AG09309 (cell line): ENCODE results near the gene LAPTM5.

Source experiments
- DNase-seq: peaks from one replicate; pipeline ENCODE4 v3.0.0-alpha.2; 2010; ENCODE audit warnings: low read depth
- H3K4me3 ChIP-seq: 2 replicates; pipeline ENCODE4 v1.5.1; 2011; ENCODE audit warnings: mild to moderate bottlenecking, low read depth, low read length, moderate library complexity; ENCODE audit not compliant: control insufficient read depth
- TF ChIP-seq, protein P1 (sequence below): IDR thresholded peaks from 2 replicates; pipeline ENCODE4 v1.5.1; 2011; ENCODE audit warnings: mild to moderate bottlenecking, low read depth, low read length, inconsistent platforms; ENCODE audit not compliant: insufficient read depth, control insufficient read depth; ENCODE audit errors: missing control alignments

Gene LAPTM5

DNA sequence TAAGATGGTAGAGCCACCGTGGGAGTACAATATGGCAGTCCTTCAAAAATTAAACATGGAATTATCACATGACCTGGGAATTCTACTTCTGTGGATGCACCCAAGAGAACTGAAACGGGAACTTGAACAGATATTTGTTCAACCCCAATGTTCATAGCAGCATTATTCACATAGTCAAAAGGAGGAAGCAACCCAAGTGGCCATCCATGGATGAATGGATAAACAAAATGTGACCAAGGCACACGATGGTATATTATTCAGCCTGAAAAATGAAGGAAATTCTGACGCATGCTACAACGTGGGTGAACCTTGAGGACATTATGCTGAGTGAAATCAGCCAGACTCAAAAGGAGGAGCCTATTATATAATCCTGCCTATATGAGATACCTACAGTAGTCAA, 22.8 kb upstream of the LAPTM5 start:
- H3K4me3 ChIP-seq: no peak overlapping the region
- DNase-seq: no peak
- TF ChIP-seq, protein P1, sequence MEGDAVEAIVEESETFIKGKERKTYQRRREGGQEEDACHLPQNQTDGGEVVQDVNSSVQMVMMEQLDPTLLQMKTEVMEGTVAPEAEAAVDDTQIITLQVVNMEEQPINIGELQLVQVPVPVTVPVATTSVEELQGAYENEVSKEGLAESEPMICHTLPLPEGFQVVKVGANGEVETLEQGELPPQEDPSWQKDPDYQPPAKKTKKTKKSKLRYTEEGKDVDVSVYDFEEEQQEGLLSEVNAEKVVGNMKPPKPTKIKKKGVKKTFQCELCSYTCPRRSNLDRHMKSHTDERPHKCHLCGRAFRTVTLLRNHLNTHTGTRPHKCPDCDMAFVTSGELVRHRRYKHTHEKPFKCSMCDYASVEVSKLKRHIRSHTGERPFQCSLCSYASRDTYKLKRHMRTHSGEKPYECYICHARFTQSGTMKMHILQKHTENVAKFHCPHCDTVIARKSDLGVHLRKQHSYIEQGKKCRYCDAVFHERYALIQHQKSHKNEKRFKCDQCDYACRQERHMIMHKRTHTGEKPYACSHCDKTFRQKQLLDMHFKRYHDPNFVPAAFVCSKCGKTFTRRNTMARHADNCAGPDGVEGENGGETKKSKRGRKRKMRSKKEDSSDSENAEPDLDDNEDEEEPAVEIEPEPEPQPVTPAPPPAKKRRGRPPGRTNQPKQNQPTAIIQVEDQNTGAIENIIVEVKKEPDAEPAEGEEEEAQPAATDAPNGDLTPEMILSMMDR: no peak

DNA sequence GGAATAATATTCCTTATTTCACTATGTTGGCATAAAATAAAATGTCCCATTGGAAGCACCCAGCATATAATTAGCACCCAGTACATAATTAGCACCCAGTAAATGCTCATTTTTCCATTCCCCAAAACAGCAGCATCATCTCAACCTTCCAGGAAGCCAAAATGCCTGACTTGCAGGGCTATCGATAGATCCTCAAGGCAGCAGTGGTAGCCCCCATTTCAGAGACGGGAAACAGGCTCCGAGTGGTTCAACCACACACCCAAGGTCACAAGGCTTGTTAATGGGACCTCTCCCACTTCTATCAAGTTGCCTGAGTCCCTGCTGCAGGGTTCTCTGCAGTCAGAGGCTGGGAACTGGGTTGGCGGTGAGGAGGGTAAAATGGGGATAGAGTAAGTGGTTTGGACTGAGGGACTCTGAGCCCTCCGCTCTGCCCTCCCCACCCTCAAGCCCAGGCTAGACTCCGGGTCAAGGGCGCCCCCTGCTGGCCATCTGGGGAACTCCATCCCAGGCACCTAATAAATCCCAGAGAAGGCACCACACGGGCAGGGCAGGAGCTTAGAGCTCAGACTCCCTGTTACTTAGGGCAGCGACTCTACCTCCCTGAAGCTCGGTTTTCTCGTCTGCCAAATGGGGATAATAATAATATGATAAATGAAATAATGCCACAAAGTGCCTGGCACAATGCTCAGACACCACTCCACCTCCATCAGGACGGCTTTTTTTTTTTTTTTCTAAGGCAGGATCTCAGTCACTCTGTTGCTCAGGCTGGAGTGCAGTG, 21.9 kb upstream of the LAPTM5 start:
- no peak for DNase-seq
- TF ChIP-seq, protein P1: peak; percentile 96
- no peak overlapping the region for H3K4me3 ChIP-seq

- no peak for DNase-seq
- TF ChIP-seq, protein P1: no peak
- H3K4me3 ChIP-seq: no peak overlapping the region
These were observed 21.4 kb upstream of the LAPTM5 start for GRCh38 chr1:30778979-30779293.

DNA sequence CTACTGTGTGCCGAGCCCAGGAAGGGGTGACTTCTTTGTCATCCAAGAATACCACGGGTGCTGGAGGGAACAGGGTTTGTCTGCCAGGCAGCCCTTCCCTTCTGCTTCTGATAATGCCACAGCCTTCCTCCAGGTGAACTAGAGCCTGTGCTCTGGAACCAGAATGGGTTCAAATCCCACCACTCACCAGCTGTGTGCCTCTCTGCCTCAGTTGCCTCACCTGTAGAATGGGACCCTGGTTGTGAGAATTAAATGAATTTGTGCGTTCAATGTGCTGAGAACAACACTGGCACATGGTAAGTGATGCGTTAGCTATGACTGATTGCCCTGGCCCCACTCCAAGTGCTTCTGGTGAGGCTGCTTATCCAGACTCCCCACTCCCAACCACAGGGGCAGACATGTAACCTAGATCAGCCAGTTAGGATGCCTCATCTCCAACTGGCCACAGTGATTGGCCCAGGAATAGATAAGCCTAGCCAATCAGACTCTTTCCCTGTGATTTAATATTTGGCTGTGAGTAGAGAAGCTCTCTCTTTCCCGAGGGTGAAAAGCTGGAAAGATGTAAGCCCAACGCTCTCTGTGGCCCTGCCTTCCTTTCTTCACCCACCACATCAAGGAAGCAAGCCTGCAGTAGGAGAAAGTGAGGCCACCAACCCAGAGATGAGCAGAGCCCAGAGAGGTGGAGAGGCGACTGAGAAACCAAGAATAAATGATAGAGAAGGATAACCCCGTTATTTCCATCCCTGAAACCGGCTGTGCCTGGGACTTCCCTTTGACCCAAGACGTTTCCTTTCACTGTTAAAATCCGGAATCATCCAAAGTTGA, 20.8 kb upstream of the LAPTM5 start:
- DNase-seq: peak; percentile 45
- H3K4me3 ChIP-seq: no peak overlapping the region
- TF ChIP-seq, protein P1: no peak

GRCh38 chr1:30777904-30778153, 20.3 kb upstream of the LAPTM5 start:
- H3K4me3 ChIP-seq: no peak overlapping the region
- TF ChIP-seq, protein P1: peak; percentile 12
- no peak for DNase-seq

DNA sequence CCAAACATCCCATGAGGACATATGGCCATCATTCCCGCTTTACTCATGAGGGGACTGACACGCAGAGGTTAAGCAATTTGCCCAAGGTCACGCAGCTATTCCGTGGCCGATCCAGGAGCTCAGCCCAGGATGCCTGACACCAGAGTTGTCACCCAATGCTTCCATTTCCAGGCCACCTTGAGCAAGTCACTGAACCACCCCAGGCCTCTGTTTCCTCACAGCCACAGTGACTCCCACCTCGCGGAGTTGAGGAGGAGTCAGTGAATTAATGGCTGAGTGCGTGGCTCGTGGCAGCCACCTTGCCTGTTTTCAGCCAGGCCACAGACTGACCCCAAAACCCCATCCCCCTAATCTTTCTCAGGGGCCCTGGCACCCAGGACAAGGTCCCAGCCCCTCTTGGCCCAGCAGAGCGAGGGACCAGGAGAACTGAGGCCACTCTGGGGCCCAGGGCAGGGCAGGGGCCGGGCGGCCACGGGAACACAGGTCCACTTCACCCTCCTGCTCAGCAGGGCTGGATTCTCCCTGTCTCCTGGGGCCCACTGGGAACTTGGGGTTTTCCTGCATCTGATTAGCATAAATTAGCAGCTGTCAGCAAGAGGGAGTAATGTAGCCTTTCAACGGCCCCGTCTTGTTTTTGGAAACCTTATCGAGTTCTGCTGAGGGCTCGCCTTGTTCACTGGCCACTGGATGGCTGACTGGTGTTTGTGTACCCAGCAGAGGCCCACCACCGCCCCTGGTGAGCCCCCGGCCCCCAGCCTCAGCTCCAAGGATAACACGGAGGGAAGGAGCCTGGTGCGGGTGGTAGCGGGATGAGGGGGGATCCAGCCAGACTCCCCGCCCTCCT, 19.7 kb upstream of the LAPTM5 start:
- TF ChIP-seq, protein P1: no peak
- H3K4me3 ChIP-seq: no peak overlapping the region
- DNase-seq: no peak
